Activated CD4-positive, CD25-positive, alpha-beta regulatory T cell treated with anti-CD3 and anti-CD28 coated beads, Interleukin-2, amount 50 U/mL, for 16 hours (primary cell): ENCODE data around the gene ZNF544.
"Not testable (repeated sequence)": the region's sequence is repeated elsewhere in the genome, so short reads cannot be mapped to it uniquely, and the experiment has no call there.

Experiments
- DNase-seq: peaks from one replicate; pipeline ENCODE4 v3.0.0-alpha.2; 2020; ENCODE audit warnings: low read depth, low spot score

The ZNF544 gene

GRCh38 chr19:58252102-58252685 lies 23.5 kb downstream of the ZNF544 start:
- no peak for DNase-seq

- DNase-seq = not testable (repeated sequence)
Measured at GRCh38 chr19:58258259-58258658, 29.5 kb downstream of the ZNF544 start.

- DNase-seq = no peak
Measured at GRCh38 chr19:58261600-58261967, 32.9 kb downstream of the ZNF544 start.

GRCh38 chr19:58261968-58262921 lies 33.5 kb downstream of the ZNF544 start:
- no peak for DNase-seq

- no peak for DNase-seq
Measured at GRCh38 chr19:58262922-58263296, 34.2 kb downstream of the ZNF544 start.

- DNase-seq = no peak
Measured at GRCh38 chr19:58265100-58265499, 36.4 kb downstream of the ZNF544 start.

GRCh38 chr19:58268344-58268743 lies 39.6 kb downstream of the ZNF544 start:
- DNase-seq = no peak

GRCh38 chr19:58274771-58275201 lies 46.1 kb downstream of the ZNF544 start:
- no peak for DNase-seq

GRCh38 chr19:58275564-58275963 lies 46.9 kb downstream of the ZNF544 start:
- no peak for DNase-seq

- no peak for DNase-seq
Measured at GRCh38 chr19:58277197-58277596, 48.5 kb downstream of the ZNF544 start.

GRCh38 chr19:58277748-58278540 lies 49.2 kb downstream of the ZNF544 start:
- no peak for DNase-seq

GRCh38 chr19:58278541-58279041 lies 49.9 kb downstream of the ZNF544 start, which contains the start of gene ZNF8:
ZNF8 (plus strand) TSS chr19:58278955; CDS start chr19:58279082, 127 bp downstream.
- peak; percentile 93 for DNase-seq

- no peak for DNase-seq
Measured at GRCh38 chr19:58279042-58279924, 50.6 kb downstream of the ZNF544 start.

- no peak for DNase-seq
Measured at GRCh38 chr19:58279925-58280316, 51.2 kb downstream of the ZNF544 start.

- DNase-seq = no peak
Measured at GRCh38 chr19:58284199-58284598, 55.5 kb downstream of the ZNF544 start.

- DNase-seq = no peak
Measured at GRCh38 chr19:58291943-58292342, 63.2 kb downstream of the ZNF544 start.

GRCh38 chr19:58294743-58295374 lies 66.1 kb downstream of the ZNF544 start:
- no peak for DNase-seq

GRCh38 chr19:58296104-58296503 lies 67.4 kb downstream of the ZNF544 start:
- no peak for DNase-seq

- no peak for DNase-seq
Measured at GRCh38 chr19:58300620-58301019, 71.9 kb downstream of the ZNF544 start.

- DNase-seq = no peak
Measured at GRCh38 chr19:58304255-58304654, 75.5 kb downstream of the ZNF544 start.

GRCh38 chr19:58304748-58305064 lies 76.0 kb downstream of the ZNF544 start:
- no peak for DNase-seq
